ENCODE measurements around the gene COA7. TPM values are rescaled to one million over a fixed set of nuclear protein-coding genes. Genes with fewer than 3 reads are reported as not detected.

Gene COA7
- total and polyA plus RNA-seq, 8 donors, result 5.4 to 12.2 (median 7.3) TPM; not detected in 1

GRCh38 chr1:52636721-52637695 is 61.1 kb downstream of the COA7 start:
- no peak overlapping the region for H3K4me3 ChIP-seq
- no peaks in the 10 kb centered on the region for H3K36me3 ChIP-seq
- TF ChIP-seq POLR2A (IDR thresholded peaks at IDR 0.05), result no peak
- no peak for TF ChIP-seq CTCF (IDR thresholded peaks at IDR 0.05)
- TF ChIP-seq POLR2AphosphoS5 (IDR thresholded peaks at IDR 0.05), result no peak
- no peak for TF ChIP-seq EP300 (IDR thresholded peaks at IDR 0.05)
- H3K27me3 ChIP-seq, result peaks cover 0 to 28% (median 18%) of the 10 kb centered on the region in 3 donors
- peaks cover 10 to 28% (median 12%) of the 10 kb centered on the region in 4 donors for H3K4me1 ChIP-seq
- H3K27ac ChIP-seq, result peak overlapping the region; percentile 50 to 84 (median 61)
- H3K9me3 ChIP-seq, result no peaks in the 10 kb centered on the region
- peak in 1 of 2 donors; percentile 59 for DNase-seq
- WGBS, 5 donors, result 62 to 72% (median 69%) methylated on average over 11 of the region's 11 CpGs
- intact Hi-C loops (cut with DNase I; ENCODE audit: low total_unique reads), result no loop called here

GRCh38 chr1:52635321-52636089 is 62.6 kb downstream of the COA7 start:
- intact Hi-C loops (cut with DNase I; ENCODE audit: low total_unique reads), result no loop called here
- H3K36me3 ChIP-seq, result no peaks in the 10 kb centered on the region
- H3K9me3 ChIP-seq, result no peaks in the 10 kb centered on the region
- H3K27ac ChIP-seq, result no peak overlapping the region
- no peak for DNase-seq
- peaks cover 0 to 39% (median 24%) of the 10 kb centered on the region in 3 donors for H3K27me3 ChIP-seq
- no peak for TF ChIP-seq CTCF (IDR thresholded peaks at IDR 0.05)
- H3K4me3 ChIP-seq, result no peak overlapping the region
- H3K4me1 ChIP-seq, result peaks cover 10 to 28% (median 12%) of the 10 kb centered on the region in 4 donors
- WGBS, 5 donors, result 38 to 55% (median 49%) methylated on average over 4 of the region's 4 CpGs

Small RNAs within 50 kb of the gene (small RNA-seq; reads per million reads assigned to genes)
- gene RN7SL62P, result 0 reads per million in 4 donors

Other genes with a start within 250 kb of the COA7 start
- 100 to 1,000 TPM in 1 of 5 donors, 10 to 100 TPM in 4; 17.4 to 107 (median 57.7) TPM for gene TUT4, start 145.3 kb downstream of the COA7 start, total RNA-seq
- gene TUT4, start 145.3 kb downstream of the COA7 start, polyA plus RNA-seq, result 10 to 100 TPM; 11.8 to 23.4 (median 22.6) TPM
- gene GPX7, start 96.0 kb downstream of the COA7 start, total RNA-seq, result 10 to 100 TPM in 2 of 5 donors, 1 to 10 TPM in 1, under 1 TPM in 1, not detected in 1; 0.87 to 57.6 (median 17.9) TPM
- 1 to 10 TPM; 6.3 to 7.0 (median 7.0) TPM for gene GPX7, start 96.0 kb downstream of the COA7 start, polyA plus RNA-seq
- 1 to 10 TPM in 1 of 5 donors, not detected in 4; 2.4 TPM for gene SHISAL2A, start 65.2 kb downstream of the COA7 start, total RNA-seq
- gene SHISAL2A, start 65.2 kb downstream of the COA7 start, polyA plus RNA-seq, result under 1 TPM in 1 of 3 donors, not detected in 2; 0.20 TPM
- 10 to 100 TPM in 4 of 5 donors, 1 to 10 TPM in 1; 8.7 to 56.9 (median 29.8) TPM for gene ZYG11B, start 28.1 kb upstream of the COA7 start, total RNA-seq
- gene ZYG11B, start 28.1 kb upstream of the COA7 start, polyA plus RNA-seq, result 1 to 10 TPM; 3.5 to 5.3 (median 3.8) TPM
- gene ZYG11A, start 144.4 kb upstream of the COA7 start, total RNA-seq, result under 1 TPM in 1 of 5 donors, not detected in 4; 0.18 TPM
- gene ZYG11A, start 144.4 kb upstream of the COA7 start, polyA plus RNA-seq, result under 1 TPM in 2 of 3 donors, not detected in 1; 0.06 to 0.23 TPM
- 100 to 1,000 TPM in 4 of 5 donors, 10 to 100 TPM in 1; 82.8 to 262 (median 140) TPM for gene ECHDC2, start 223.4 kb upstream of the COA7 start, total RNA-seq
- gene ECHDC2, start 223.4 kb upstream of the COA7 start, polyA plus RNA-seq, result 100 to 1,000 TPM in 2 of 3 donors, 10 to 100 TPM in 1; 80.4 to 161 (median 149) TPM
- gene SCP2, start 228.9 kb upstream of the COA7 start, total RNA-seq, result 100 to 1,000 TPM in 1 of 5 donors, 10 to 100 TPM in 4; 45.1 to 333 (median 86.4) TPM
- gene SCP2, start 228.9 kb upstream of the COA7 start, polyA plus RNA-seq, result 100 to 1,000 TPM; 107 to 347 (median 177) TPM

Measured in stomach (tissue), 9 donors.